ENCODE results near the gene EPB41L3.

EPB41L3 gene

DNA sequence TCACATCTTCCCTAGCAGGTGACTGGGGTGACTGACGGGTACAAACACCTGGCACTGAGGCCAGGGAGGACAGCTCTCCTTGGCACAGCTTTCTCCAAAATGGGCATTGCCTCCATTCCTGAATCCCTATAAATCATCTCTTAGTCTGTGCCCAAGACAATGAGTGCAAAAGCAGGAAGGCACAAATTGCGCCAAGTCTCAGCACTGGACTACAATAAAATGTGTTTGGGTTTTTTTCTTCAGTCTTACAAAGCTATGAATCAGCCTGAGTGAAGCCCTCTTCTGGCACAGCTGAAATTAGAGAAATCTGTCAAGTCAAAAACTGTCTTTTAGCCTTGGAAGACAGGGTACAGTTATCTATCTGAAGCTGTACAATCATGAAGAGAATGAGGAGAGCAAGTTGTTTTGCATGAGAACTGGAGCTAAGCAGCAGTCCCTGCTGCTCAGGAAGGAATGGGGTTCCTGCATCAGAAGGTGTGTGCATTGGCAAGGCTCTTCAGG lies 90.8 kb downstream of the EPB41L3 start:
- DNase-seq (ENCODE audit: low read depth in 2 of 2), result no peak

DNA sequence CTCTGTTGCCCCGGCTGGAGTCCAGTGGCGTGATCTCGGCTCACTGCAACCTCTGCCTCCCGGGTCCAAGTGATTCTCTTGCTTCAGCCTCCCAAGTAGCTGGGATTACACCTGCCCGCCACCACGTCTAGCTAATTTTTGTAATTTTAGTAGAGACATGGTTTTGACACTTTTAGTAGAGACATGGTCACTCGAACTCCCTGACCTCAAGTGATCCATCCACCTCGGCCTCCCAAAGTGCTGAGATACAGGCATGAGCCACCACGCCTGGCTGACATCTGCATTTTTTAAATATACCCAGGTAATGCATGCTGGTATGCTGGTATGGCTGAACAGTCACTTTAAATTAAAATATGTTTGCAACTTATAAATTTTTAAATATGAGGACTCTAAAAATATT lies 91.9 kb downstream of the EPB41L3 start:
- DNase-seq (ENCODE audit: low read depth in 2 of 2), result no peak

DNA sequence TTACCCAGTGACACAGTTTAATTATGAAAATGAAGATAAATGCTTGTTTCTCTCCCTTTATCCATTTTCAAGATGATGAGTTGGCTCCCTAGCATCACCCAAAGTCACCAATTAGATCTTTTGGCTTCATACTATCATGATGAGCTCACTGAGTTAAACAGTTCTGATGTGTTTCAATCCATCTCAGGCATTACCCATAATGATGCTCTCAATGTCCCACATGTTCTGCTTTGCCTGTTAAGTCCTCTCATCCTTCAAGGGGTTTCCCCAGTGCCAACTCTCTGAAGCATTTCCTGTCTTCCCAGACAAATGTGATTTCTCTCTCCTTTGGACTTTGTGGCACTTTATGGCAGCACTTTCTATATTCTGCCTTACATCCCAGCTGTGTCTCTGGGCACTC lies 92.6 kb downstream of the EPB41L3 start:
- DNase-seq (ENCODE audit: low read depth in 2 of 2), result no peak

DNA sequence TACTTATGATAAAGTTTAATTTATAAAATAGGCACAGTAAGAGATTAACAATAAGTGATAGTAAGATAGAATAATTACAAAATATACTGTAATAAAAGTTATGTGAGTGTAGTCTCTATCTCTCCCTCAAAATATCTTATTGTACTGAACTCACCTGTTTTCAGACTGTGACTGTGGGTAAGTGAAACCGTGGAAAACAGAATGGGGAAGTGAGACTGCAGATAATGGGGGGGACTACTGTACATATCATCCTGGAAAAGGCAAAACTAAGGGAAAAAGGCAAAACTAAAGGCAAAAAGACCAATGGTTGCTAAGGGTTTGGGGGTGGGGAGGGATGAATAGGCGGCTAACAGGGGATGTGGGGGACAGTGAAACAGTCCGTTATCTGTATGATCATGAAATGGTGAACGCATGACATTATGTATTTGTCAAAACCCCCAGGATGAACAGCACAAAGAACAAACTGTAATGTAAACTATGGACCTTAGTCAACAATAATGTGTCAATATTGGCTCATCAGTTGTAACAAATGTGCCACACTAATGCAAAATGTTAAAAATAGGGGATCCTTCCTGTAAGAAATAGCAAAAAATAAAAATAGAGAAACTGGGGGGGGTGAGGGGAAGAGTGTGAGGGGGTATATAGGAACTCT lies 93.8 kb downstream of the EPB41L3 start:
- DNase-seq (ENCODE audit: low read depth in 2 of 2), result no peak

DNA sequence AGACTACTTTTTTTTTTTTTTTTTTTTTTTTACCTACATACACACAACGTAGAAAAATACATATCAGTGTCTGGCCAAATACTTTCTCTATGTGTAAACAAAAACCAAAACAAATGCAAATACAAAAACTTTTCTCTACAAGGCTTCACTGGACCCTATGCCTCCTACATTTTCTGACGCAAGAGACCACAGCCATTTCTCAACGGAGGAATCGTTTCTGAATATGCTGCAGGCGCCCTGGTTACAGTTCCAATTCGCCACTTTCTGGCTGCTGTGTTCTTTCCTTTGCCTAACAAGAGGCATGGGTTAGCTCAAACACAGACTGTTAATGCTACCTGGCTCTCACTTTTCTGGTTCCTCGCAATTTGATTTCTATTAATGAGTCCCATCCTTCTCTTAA lies 96.4 kb downstream of the EPB41L3 start:
- no peak for DNase-seq (ENCODE audit: low read depth in 2 of 2)

DNA sequence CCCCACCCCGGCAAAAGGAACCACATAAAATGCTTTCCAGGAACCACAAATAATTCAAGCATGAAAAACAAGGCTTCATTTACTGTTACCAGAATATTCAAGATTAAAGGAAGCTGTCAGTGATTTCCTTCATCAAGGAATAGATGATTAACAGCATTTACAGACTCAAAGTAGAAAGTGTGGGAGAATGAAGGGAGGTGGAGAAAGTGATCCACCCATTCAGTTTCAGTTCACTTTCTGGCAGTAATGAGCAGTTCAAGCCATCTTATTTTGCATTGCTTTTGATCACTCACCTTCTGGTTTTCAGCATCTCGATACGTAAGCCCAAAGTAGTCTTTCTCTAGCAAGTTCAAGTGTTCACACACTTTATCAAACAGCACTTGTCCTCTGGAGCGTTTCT lies 99.0 kb downstream of the EPB41L3 start:
- DNase-seq (ENCODE audit: low read depth in 2 of 2), result no peak

DNA sequence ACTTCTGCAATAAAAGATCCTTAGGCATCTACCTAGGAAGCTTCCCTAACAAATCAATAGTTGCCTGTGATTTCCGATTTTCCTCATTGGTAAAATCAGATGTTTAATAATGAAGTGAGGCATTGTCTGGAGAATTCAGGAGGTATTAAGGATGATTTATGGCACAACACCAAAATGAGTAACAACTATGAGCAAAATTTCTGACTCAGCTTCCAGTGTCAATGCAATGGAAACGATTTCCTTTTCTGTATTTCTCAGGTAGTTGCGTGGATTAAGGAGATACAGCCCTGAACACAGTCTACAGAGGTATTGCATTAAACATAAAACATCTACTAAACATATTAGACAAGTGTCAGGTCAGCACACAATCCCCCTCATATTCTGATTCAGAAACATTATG lies 99.5 kb downstream of the EPB41L3 start:
- no peak for DNase-seq (ENCODE audit: low read depth in 2 of 2)

DNA sequence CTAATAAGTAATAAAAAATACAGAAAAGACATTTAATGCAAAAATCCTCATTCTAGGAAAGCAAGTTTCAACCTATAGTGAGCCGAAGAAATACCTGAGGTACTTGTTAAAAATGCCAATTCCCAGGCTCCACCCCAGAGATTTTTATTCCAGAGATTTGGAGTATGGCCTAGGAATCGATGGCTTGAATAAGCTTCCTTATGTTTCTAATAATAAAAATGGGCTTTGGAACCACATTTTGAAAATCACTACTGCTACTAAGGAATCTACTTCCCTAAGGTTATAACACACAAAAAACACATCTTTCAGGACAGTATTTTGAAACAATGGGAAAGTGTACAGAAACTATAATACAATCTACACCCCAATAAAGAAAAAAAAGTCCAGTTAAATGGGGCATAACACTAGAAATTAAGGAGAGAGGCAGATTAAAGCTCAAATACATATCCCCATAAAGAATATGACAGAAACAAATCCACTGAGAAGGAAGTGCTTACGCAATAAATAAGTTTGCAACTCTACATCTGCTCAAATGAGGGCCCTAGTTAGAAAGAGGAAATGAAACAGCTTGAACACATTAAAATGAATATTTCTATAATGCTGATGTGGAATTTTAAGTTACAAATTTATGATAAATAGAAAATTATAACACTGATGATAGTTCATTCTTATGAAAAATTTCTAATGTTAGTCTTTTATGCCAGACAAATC lies 103.7 kb downstream of the EPB41L3 start:
- DNase-seq (ENCODE audit: low read depth in 2 of 2), result no peak

DNA sequence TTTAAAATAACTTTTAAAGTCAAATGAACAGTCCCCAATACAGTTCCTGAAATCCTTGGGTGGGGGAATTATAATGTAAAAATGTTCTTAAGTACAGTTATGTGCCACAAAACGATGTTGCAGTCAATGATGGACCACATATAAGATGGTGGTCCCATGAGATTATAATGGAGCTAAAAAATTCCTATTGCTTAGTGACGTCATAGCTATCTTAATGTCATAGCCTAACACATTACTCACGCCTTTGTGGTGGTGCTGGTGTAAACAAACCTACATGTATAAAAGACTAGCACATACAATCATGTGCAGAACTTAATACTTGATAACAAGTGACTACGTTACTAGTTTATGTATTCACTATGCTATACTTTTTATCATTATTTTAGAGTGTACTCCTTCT lies 109.4 kb downstream of the EPB41L3 start:
- DNase-seq (ENCODE audit: low read depth in 2 of 2), result no peak

DNA sequence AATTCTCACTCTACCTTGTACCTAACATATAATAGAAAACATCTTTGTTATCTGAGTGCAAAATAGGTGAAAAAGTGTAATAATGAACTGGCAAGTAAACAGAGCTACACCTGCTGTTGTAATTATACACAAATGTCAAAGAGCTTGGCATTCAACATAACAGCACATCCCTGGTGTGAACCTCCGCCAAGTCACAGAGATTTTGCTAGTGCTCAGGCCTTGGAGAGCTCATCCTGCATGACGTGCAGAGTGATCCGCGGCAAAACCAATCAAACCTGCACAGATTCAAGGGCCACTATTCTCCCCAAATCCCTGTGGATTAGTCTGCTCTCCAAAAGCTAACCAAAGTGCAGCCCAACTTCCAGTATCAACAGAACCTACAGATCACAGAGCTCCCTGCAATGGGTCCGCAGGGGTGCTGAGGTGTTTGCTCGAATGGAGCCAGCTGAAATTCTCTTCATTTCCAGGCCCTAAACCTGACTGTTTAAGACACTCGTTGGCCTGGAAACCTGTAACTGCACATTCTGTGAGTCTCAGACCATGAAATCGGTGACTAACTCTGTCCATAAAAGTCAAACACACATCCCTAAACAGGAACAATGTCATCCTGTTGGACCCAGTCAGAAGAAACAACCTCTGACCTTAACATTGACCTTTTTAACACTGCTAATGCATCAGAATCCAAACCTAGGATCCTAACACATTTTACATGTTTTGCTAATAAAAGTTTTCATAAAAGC lies 111.8 kb downstream of the EPB41L3 start:
- DNase-seq (ENCODE audit: low read depth in 2 of 2), result no peak

DNA sequence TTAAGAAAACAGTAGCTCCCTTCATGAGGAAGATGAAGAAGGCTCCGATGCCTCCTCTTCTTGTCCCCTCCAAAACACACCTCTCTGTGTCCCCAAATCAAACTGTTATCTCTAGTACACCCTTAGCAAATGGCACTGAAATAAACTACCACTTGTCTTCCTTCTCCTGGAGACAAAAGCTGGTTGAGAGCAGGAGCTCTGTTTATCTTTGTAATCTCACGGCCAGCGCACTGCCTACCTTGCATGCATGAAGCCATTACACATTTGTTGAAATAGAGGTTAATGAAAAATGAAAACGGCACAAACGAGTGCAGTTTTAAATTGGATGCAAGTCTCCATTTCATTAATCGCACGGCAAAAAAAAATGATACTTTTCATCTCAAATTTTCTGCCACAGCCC lies 113.7 kb downstream of the EPB41L3 start:
- no peak for DNase-seq (ENCODE audit: low read depth in 2 of 2)

DNA sequence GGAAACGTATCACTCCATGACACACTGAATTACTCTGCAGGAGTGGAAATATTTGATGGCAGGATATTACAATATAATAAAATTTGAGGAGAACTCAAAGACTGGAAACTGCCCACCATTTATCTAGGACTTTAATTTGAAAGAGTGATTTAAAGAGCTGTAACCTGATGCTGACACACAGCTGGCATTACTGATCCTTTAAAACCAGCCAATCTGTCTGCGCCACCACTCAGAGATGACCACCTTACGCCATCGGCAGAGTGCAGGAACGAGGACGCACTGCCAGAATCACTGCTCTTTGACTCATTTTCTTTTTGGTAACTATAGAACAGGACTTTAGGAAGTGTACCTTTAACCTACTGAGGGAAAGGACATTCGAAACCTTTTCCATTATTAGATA lies 114.1 kb downstream of the EPB41L3 start:
- no peak for DNase-seq (ENCODE audit: low read depth in 2 of 2)

DNA sequence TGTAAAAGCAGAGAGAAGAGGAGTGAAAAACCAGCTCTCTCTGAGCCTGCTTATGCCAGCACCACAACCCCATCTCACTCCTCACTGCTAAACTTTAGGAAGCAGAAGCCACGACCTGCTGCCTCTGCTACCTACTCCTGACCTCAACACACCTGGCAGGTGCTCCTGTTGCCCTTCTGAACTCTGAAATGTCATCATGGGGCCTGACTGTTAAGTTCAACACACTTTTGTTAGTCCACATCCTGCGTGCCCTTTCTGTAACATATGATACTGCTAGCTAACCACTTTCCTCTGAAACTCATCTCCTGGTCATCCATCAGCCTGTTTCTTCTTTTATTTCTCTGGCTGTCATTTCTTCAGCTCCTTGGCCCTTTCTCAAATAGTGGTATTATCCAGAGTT lies 118.1 kb downstream of the EPB41L3 start:
- no peak for DNase-seq (ENCODE audit: low read depth in 2 of 2)

DNA sequence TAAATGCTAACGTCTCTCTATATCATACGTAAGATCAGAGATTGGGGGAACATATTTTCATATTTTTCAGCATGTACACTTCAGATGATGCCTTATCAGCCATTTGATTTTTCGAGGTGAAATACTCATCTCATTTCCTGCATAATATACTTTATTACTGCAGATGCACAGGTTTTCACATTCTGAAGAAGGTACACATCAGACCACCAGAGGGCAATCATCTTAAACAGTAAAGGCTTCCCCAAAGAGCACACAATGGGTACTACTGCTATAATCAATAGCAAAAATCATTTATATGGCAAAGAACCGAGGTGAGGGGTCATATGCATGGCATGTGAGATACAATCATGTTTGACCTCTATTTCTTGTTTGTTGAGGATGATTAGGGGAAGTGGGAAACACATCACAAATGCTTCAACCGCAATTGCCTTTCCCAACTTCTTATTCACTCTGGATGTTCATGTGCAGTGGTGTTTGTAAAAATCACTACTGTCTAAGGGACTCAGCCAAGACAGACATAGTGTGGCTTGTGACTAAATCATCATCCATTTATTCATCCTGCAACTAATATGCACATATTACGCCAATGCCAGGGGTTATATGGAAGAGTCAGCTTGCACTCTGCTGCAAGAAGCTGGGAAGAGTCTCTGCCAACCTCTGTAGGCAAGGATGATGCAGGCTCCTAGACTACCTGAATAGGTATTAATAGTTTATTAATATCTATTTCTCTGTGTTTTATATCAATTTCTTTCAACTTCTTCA lies 118.7 kb downstream of the EPB41L3 start:
- DNase-seq (ENCODE audit: low read depth in 2 of 2), result peak; percentile 9 to 13

DNA sequence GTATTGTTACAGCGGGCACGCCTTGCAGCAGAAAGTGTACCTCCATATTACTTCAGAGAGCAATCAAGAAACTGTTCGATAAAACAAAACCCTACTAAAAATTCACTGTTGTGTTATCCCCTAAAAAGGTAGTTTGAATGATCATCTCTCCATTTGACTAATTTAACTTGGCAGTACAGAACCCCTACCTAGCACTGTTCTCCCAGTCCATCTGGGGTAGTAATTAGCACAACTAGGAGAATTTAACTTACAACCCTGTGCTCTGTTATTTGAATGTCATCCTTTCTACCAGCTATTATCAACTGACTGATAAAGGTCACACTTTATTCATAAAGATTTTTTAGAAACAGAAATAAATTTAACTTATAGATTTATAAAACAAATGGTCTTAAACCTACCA lies 121.2 kb downstream of the EPB41L3 start:
- no peak for DNase-seq (ENCODE audit: low read depth in 2 of 2)

DNA sequence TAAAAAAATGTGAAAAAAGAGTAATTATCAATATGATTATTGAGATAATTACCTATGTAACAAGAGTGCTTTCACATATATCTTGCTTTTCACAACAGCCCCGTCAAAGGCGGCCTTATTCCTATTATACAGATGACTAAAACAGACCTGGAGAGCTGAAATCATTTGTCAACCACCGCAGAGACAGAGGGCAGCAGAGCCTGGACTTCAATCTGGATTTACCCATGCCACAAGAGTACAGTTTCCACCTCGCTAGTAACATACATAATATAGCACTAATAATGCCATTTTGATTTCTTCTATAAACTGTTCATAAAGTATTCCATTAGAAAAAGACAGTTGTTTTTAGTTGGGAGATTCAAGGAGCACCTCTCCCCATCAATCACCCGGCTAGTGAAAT lies 121.8 kb downstream of the EPB41L3 start:
- no peak for DNase-seq (ENCODE audit: low read depth in 2 of 2)

DNA sequence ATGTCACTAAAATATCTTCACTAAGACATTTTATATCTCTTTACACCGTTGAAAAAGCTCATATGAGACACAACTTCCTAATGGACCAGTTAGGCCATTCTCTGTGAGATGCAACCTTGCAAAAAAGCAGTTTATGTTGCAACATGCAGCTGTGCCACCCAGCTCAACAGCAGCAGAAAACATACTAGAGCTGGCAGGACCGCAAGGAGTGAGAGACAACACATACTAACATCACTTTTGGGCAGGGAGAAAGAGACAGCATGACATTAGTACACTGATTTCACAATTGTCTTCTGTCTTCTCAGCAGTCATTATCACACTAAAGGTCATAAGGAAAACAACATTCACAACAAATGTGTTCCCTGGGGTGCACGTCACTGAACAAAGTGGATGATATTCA lies 122.9 kb downstream of the EPB41L3 start:
- no peak for DNase-seq (ENCODE audit: low read depth in 2 of 2)

DNA sequence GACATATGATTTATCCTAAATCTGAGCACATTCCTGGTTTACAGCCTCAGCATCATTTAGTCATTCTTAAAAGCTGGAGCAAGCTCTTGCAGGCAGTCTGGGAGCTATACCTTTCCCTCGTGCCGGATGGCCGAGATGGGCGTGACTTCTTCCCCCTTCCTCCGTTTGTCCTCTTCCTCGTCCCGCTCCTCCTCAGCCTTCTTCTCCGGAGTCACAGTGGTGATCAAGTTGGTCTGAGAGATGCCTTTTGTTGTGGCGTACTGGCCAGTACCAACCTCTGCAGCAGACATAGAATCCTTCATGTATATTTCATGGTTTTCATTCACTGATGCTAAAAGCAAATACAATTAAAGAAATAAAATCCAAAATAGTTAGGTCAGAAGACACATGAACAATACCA lies 124.2 kb downstream of the EPB41L3 start:
- no peak for DNase-seq (ENCODE audit: low read depth in 2 of 2)

DNA sequence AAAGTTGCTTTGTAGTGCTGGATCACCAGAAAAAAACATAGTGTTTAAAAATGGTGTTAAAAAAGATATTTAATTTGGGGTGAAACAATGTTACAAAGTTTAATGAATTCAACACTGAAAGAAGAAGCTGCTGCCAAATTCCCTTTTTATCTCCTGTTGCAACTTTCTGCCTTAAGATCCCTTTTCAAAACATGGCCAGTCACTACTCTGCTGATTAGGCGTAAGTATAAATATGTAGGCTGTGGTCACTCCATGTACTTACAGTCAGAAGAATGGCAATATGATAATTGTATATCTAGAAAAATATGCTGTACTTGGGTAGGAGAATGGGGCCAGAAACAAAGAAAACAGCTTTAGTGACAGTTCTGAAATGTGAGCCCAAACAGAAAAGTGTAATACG lies 124.8 kb downstream of the EPB41L3 start:
- DNase-seq (ENCODE audit: low read depth in 2 of 2), result no peak

DNA sequence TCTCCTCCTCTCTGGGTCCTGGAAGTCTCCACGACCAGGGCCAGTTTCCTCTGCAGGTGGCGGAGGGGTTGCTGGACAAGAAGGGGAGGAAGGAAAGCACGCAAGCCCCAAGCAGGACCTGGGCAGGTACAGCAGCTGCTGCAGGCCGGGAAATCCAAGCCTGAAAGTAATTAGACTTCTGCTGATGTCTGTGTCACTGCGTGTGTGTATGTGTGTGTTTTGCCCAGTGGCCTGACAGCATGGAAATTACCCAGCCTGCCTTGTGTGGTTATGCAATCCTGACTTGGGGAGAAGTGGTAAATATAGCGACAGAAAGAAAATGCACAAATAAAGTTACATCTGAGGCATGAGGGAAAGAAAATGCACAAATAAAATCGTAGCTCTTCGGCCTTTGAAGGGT lies 126.5 kb downstream of the EPB41L3 start:
- DNase-seq (ENCODE audit: low read depth in 2 of 2), result peak in 1 of 2 experiments; percentile 7

DNA sequence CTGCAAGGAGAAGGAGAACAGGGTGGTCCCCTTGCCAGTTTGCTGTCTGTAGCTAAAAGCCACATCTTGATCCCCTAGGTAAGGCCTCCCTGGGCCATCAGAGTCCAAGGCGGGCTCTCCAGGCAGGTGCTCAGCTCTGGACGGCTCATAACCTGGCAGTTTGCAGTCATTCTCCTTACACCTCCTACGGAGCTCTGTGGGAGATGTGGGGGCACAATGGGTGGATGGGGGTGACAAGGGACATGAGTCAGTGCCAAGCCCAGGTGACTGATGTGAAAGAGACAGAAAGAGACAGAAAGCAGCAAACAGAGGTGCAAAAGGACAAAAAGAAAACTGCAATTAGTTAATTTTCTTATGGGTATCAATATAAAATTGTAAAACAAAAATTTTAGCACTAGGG lies 127.7 kb downstream of the EPB41L3 start:
- no peak for DNase-seq (ENCODE audit: low read depth in 2 of 2)

DNA sequence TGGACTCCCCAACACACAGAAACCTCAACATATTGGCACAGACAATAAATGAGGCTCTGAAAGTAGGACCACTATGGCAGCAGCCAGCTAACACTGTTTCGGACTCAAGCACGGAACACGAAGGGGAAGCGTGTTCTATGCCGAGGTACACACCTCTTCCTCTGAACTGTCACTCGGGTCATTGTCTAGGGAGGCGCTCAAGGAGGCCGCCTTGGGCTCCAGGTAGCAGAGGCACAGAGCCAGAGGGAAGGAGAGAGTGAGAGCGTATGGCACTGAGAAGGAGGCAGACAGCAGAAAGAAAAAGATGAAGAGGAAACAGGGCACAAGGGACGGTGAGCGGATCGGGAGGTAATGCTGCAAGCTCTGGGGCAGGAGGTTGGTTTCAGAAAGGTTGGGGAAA lies 128.1 kb downstream of the EPB41L3 start:
- DNase-seq (ENCODE audit: low read depth in 2 of 2), result no peak

Data from fibroblast of skin of left biceps (primary cell).